ENCODE measurements around the gene SLC16A6.
"Not testable (repeated sequence)": the region's sequence is repeated elsewhere in the genome, so short reads cannot be mapped to it uniquely, and the experiment has no call there.

SLC16A6 gene

GRCh38 chr17:68310152-68310551 is 19.2 kb upstream of the SLC16A6 start:
- no peak for DNase-seq (ENCODE audit: low read depth)

- not testable (repeated sequence) for DNase-seq (ENCODE audit: low read depth)
Measured at GRCh38 chr17:68309066-68309670, 18.2 kb upstream of the SLC16A6 start.

- not testable (repeated sequence) for DNase-seq (ENCODE audit: low read depth)
Measured at GRCh38 chr17:68308486-68308885, 17.6 kb upstream of the SLC16A6 start.

- no peak for DNase-seq (ENCODE audit: low read depth)
Measured at GRCh38 chr17:68307443-68307842, 16.5 kb upstream of the SLC16A6 start.

GRCh38 chr17:68306819-68307218 is 15.9 kb upstream of the SLC16A6 start:
- no peak for DNase-seq (ENCODE audit: low read depth)

- no peak for DNase-seq (ENCODE audit: low read depth)
Measured at GRCh38 chr17:68305142-68305541, 14.2 kb upstream of the SLC16A6 start.

- DNase-seq (ENCODE audit: low read depth): no peak
Measured at GRCh38 chr17:68304706-68305105, 13.8 kb upstream of the SLC16A6 start.

- no peak for DNase-seq (ENCODE audit: low read depth)
Measured at GRCh38 chr17:68302666-68303065, 11.7 kb upstream of the SLC16A6 start.

- DNase-seq (ENCODE audit: low read depth): no peak
Measured at GRCh38 chr17:68302066-68302564, 11.2 kb upstream of the SLC16A6 start.

- no peak for DNase-seq (ENCODE audit: low read depth)
Measured at GRCh38 chr17:68301438-68301959, 10.6 kb upstream of the SLC16A6 start.

- DNase-seq (ENCODE audit: low read depth): no peak
Measured at GRCh38 chr17:68299817-68300216, 8.9 kb upstream of the SLC16A6 start.

GRCh38 chr17:68298601-68299000 is 7.7 kb upstream of the SLC16A6 start:
- DNase-seq (ENCODE audit: low read depth): no peak

GRCh38 chr17:68297195-68297594 is 6.3 kb upstream of the SLC16A6 start:
- DNase-seq (ENCODE audit: low read depth): no peak

- DNase-seq (ENCODE audit: low read depth): no peak
Measured at GRCh38 chr17:68296217-68297191, 5.6 kb upstream of the SLC16A6 start.

- DNase-seq (ENCODE audit: low read depth): no peak
Measured at GRCh38 chr17:68295086-68295485, 4.2 kb upstream of the SLC16A6 start.

- no peak for DNase-seq (ENCODE audit: low read depth)
Measured at GRCh38 chr17:68294617-68295016, 3.7 kb upstream of the SLC16A6 start.

- DNase-seq (ENCODE audit: low read depth): no peak
Measured at GRCh38 chr17:68294196-68294555, 3.2 kb upstream of the SLC16A6 start.

- DNase-seq (ENCODE audit: low read depth): no peak
Measured at GRCh38 chr17:68293490-68294195, 2.7 kb upstream of the SLC16A6 start.

GRCh38 chr17:68292689-68293040 is 1.7 kb upstream of the SLC16A6 start:
- no peak for DNase-seq (ENCODE audit: low read depth)

GRCh38 chr17:68291836-68292688 is 1.1 kb upstream of the SLC16A6 start:
- peak; percentile 83 for DNase-seq (ENCODE audit: low read depth)

- no peak for DNase-seq (ENCODE audit: low read depth)
Measured at GRCh38 chr17:68290268-68290954, 516 bp downstream of the SLC16A6 start.
